Measurements from ENCODE around the gene HCFC1R1. TPM values are rescaled to one million over a fixed set of nuclear protein-coding genes. Genes with fewer than 3 reads are reported as not detected.
"Not testable (repeated sequence)": the region's sequence is repeated elsewhere in the genome, so short reads cannot be mapped to it uniquely, and the experiment has no call there.

Gene HCFC1R1
- total RNA-seq, 1 donor from 2014 or later = 26.6 TPM

DNA sequence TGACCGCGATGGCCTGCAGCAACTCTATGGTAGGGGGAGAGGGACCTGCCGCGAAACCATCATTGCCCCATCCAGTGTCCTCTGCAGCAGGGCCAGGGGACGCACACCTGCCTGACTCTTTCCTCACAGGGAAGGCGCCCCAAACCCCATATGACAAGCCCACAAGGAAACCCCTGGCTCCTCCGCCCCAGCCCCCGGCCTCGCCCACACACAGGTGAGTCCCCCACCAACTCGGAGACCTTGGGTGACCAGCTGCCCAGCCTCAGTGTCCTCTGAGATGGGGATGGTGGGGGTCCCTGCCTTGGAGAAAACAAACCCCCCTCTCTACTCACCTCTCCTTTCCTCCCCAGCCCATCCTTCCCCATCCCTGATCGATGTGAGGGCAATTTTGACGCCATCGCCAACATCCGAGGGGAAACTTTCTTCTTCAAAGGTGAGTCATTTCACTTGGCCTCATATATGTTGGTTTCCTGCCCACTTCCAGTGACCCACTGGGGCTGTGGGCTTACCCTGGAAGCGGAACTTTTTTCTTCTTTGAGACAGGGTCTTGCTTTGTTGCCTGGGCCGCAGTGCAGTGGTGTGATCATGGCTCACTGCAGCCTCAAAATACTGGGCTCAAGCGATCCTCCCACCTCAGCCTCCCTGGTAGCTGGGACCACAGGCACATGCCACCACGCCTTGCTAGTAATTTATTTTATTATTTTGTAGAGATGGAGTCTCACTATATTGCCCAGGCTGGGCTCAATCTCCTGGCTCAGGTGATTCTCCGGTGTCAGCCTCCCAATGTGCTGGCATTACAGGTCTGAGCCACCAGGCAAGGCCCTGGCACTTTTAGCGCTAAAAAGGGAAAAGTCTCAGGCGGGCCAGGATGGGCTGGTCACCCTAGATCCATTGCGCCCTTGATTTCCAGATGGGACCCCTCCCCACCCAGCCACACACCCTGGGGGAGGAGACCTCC, 33.7 kb upstream of the HCFC1R1 start:
- ATAC-seq = no peak

GRCh38 chr16:3056336-3057180, 32.8 kb upstream of the HCFC1R1 start:
- ATAC-seq = no peak

DNA sequence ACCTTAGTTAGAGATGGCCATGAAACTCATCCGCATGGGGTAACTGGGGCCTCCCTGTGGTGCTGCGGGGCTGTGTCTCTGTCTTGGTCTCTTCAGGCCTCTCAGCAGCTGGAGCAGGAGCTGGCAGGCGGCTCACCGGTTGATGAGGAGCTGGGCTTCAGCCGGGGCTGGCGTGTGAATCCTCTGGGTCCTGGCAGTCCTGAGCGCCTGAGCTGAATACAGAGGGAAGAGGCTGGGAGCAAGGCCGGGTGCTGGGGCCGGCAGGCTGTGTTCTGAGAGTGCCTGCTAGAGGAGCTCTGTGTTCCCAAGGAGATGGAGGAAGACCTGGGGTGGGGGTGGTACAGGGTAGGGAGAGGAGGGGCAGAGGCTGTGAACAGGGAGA, 32.0 kb upstream of the HCFC1R1 start:
- ATAC-seq = not testable (repeated sequence)

GRCh38 chr16:3054965-3055733, 31.4 kb upstream of the HCFC1R1 start:
- ATAC-seq = no peak

- not testable (repeated sequence) for ATAC-seq
These were observed 29.6 kb upstream of the HCFC1R1 start for GRCh38 chr16:3053330-3053710.

GRCh38 chr16:3052571-3053329, 29.0 kb upstream of the HCFC1R1 start:
- peak; percentile 63 for ATAC-seq

DNA sequence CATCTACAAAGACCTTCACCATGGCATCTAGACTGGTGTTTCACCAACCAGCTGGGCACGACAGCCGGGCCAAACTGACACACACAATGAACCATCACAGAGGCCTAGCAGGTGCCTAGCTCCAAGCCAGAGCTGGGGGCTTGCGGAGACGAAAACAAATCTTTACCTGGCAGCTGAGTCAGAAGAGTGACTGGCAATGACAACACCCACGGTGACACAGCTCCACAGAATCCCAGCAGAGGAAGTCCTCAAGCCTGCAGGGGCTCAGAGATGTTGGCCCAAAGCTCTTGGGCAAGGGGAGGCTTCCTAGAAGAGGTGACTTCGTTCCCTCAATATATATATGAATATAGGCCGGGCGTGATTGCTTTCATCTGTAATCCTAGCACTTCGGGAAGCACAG, 27.8 kb upstream of the HCFC1R1 start:
- ATAC-seq = peak; percentile 21

DNA sequence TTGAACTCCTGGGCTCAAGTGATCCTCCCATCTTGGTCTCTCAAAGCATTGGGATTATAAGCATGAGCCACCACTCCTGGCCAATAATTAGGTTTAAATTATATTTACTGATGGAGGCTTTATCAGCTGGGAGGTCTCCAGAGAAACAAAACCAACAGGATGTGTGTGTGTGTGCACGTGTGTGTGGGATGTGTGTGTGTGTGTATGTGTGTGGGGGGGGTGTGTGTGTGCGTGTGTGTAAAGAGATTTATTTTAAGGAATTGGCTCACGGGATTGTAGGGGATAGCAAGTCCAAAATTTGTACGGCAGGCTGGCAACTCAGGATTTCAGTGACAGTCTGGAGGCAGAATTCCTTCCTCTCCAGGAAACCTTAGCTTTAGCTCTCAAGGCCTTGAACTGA, 27.3 kb upstream of the HCFC1R1 start:
- no peak for ATAC-seq

DNA sequence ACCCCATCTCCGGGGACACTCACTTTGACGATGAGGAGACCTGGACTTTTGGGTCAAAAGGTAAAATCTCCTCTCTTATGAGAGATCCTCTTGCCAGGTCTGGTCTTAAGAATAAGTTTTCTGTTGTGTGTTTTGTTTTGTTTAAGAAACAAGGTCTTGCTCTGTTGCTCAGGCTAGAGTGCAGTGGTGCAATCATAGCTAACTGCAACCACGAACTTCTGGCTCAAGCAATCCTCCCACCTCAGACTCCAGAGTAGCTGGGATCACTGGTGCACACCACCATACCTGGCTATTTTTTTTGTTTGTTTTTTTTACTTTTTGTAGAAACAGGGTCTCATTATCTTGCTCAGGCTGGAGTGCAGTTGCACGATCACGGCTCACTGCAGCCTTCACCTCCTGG, 26.7 kb upstream of the HCFC1R1 start:
- no peak for ATAC-seq

- ATAC-seq = no peak
These were observed 26.3 kb upstream of the HCFC1R1 start for GRCh38 chr16:3049921-3050481.

- no peak for ATAC-seq
These were observed 23.6 kb upstream of the HCFC1R1 start for GRCh38 chr16:3047387-3047720.

GRCh38 chr16:3046641-3047386, 23.1 kb upstream of the HCFC1R1 start:
- no peak for ATAC-seq

DNA sequence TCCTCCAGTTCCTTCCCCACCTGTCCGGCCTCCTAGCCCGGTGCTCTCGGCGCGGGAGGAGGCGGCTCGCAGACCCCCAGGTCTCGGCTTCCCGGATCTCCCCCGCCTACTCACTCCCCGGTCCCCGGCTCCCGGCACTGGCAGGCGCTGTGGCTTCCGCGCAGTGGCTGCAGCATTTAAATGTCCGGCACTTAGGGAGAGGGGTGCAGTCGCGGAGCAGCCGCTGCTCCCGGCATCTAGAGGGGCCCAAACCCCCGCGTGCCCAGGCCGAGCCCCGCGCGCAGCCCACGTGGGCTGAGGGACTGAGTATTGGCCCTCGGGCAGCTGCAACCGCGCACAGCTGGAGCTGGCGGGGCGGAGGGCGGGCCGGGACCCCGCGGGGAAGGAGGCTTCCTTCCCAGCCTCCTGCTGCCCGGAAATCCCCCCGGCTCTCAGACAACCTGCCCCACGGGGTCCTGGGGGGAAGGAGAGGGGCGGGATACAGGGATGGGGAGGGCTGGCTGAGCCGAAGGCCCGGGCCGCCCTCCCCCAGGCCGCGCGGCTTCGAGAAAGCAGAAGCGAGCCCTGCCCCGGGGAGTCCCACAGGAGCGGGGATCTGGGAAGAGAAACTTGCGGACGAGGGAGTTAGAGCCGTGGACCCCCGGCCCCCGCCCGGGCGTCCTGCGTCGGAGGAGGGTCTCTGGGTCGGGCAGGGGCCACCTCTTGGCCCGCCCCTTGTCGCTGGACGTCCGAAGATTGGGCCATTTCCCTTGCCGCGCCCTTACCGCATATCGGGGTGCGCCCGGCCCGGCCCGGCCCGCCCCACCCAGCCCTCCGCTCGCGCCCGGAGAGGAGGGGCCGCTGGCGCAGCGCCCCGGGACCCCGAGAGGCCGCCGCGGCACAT, 22.3 kb upstream of the HCFC1R1 start, which contains the start of gene MMP25:
Gene MMP25, plus strand, starts transcription at position 804 of the 883 bp plus-strand sequence. CDS start 357 bp downstream, outside the sequence.
- ATAC-seq = peak; percentile 28

DNA sequence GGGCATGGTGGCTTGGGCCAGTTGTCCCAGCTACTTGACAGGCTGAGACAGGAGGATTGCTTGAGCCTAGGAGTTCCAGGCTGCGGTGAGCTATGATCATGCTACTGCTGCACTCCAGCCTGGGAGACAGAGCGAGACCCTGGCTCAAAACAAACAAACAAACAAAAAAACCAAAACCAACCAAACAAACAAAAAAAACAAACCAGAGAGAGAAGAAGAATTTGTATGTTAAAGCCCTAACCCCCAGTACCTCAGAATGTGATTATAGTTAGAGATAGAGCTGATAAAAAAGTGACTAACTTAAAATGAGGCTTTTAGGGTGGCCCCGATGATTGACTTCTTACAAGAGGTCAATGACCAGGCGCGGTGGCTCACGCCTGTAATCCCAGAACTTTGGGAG, 21.0 kb upstream of the HCFC1R1 start:
- ATAC-seq = no peak

GRCh38 chr16:3042376-3042775, 18.6 kb upstream of the HCFC1R1 start:
- no peak for ATAC-seq

- ATAC-seq = no peak
These were observed 15.2 kb upstream of the HCFC1R1 start for GRCh38 chr16:3038896-3039295.

DNA sequence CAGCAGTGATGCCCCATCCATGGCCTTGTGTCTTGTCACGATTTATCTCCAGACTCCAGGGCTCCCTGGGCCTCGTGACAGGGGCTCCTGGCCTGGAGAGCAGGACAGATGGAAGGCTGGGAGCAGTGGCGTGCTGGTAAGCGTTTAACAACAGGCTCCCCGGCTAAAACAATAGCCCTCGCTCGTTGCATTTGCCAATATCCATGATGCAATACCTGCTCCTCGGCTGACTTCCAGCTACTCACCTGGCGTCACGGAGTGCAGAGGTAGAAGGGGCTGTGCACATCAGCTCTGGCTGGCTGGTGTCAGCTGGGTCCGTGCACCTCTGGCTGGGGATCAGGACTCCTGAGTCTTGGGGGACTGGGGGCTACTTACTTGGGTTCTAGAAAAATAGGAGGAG, 14.5 kb upstream of the HCFC1R1 start:
- peak; percentile 57 for ATAC-seq

DNA sequence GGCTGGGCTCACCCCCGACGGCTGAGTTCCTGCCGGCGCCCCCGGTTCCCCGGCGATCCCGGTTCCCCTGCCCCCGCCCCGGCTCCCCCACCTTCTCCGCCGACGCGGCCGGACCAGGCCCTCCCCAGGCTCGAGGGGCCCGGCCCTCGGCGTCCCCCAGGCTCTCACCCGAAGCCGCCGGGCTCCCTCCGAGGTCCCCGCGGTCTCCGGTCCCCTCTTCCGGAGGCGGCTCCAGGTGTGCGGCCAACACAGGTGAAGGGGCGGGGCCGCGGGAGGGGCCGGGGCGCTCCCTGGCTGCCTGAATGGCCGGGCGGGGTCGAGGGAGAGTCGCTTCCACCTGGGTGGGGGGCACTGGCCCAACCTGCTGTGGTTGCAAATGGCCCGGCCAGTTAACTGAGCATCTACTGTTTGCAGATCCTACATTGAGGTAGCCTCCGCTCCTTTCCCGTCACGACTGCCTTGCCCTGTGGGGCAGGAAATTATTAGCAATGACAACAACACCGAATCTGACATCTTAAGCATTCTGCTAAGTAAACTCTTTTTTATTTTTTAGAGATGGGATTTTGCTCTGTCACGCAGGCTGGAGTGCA, 13.1 kb upstream of the HCFC1R1 start, which contains the start of gene BICDL2:
Gene BICDL2, minus strand, starts transcription at position 219 of the 590 bp plus-strand sequence. CDS start 1,448 bp downstream, outside the sequence.
- ATAC-seq = peak; percentile 58

Measured in esophagus mucosa (tissue), 1 donor.